ENCODE data around the gene LIPC.

GRCh38 chr15:58451826-58452225 lies 20.0 kb downstream of the LIPC start:
- TF ChIP-seq CTCF (IDR thresholded peaks at IDR 0.05; ENCODE audit: borderline replicate concordance, extremely low read depth, low read length, poor library complexity, severe bottlenecking): no peak
- TF ChIP-seq EZH2 (IDR thresholded peaks at IDR 0.05; ENCODE audit: borderline replicate concordance, low read depth, low read length, severe bottlenecking): no peak

All from DND-41 (cell line).